ENCODE data around the gene APBB3. TPM values are rescaled to one million over a fixed set of nuclear protein-coding genes. Genes with fewer than 3 reads are reported as not detected.

Gene APBB3
- total and polyA plus RNA-seq, 9 of the 15 experiments (the other 6 are each of a cell fraction or from before 2014, with no cell fraction given): 0.17 to 24.3 (median 9.5) TPM

- WGBS (ENCODE audit: insufficient coverage, low coverage, missing lambda C conversion rate): 96% methylated on average over 2 of the region's 2 CpGs
- FAIRE-seq: no peak
Observed at GRCh38 chr5:140513124-140513523, 51.3 kb downstream of the APBB3 start.

More at GRCh38 chr5:140513124-140513523, 51.3 kb downstream of the APBB3 start:
- Histone ChIP-seq H3K9me1 (ENCODE audit: control insufficient read depth, insufficient read depth, low read length) (no peaks in the 10 kb centered on the region), H3K27me3 (ENCODE audit: control insufficient read depth in 2 of 2, insufficient read depth in 2 of 2, low read length in 2 of 2) (no peaks in the 10 kb centered on the region), H2AFZ (ENCODE audit: low read depth, low read length) (no peak overlapping the region), H3K4me3 (no peak overlapping the region), H3K9me3 (replicated peaks; ENCODE audit: control insufficient read depth, insufficient read depth, low read depth, low read length) (peaks cover 4% of the 10 kb centered on the region; the same call in 1 of the 2 replicates), H4K20me1 (replicated peaks; ENCODE audit: control insufficient read depth, insufficient read depth, low read length) (no peaks in the 10 kb centered on the region), H3K79me2 (ENCODE audit: control insufficient read depth, insufficient read depth, low read length) (no peaks in the 10 kb centered on the region), H3K36me3 (ENCODE audit: control insufficient read depth, insufficient read depth, low read length) (peaks cover 69% of the 10 kb centered on the region), H3K4me1 (replicated peaks in 1 of 2; ENCODE audit: control insufficient read depth in 2 of 2, insufficient read depth in 2 of 2, low read length in 2 of 2) (no peaks in the 10 kb centered on the region), H3K27ac (ENCODE audit: extremely low read depth, low read depth, low read length) (no peak overlapping the region), H3K4me2 (ENCODE audit: insufficient read depth, low read length) (no peak overlapping the region), H3K9ac (ENCODE audit: insufficient read depth in 1 of 2, low read depth in 2 of 2, low read length in 2 of 2) (no peak overlapping the region)
- ATAC-seq (no peak), DNase-seq (ENCODE audit: extremely low read depth in 1 of 4, low spot score in 3 of 4) (no peak)
- ChIA-PET POLR2A (no interaction called here), CTCF (ENCODE audit: low intra/inter-chr PET ratio) (no interaction called here)
- in situ Hi-C loops (cut with MboI) (no loop called here), intact Hi-C loops (cut with micrococcal nuclease) (no loop called here)
- BruUV-seq (replicated peaks): no TSS peak
- TF ChIP-seq RFX1 (IDR thresholded peaks at IDR 0.05): no peak
- no peak for TF ChIP-seq ZFP36 (IDR thresholded peaks at IDR 0.05; ENCODE audit: low read depth, low read length, partially characterized antibody)
- no peak for TF ChIP-seq ZNF589 (CRISPR knock-in tag; IDR thresholded peaks at IDR 0.05; ENCODE audit: low read depth)
- TF ChIP-seq NCOA4 (IDR thresholded peaks at IDR 0.05; ENCODE audit: partially characterized antibody): no peak
- no peak for TF ChIP-seq TBL1XR1 (IDR thresholded peaks at IDR 0.05; ENCODE audit: low read length in 2 of 2)
- TF ChIP-seq ZNF79 (CRISPR knock-in tag; IDR thresholded peaks at IDR 0.05; ENCODE audit: low read depth): no peak
- no peak for TF ChIP-seq MAFK (IDR thresholded peaks at IDR 0.05; ENCODE audit: low read length)
- TF ChIP-seq ZNF76 (CRISPR knock-in tag; IDR thresholded peaks at IDR 0.05; ENCODE audit: borderline replicate concordance): no peak
- TF ChIP-seq ARNT (IDR thresholded peaks at IDR 0.05): no peak
- TF ChIP-seq MTA3 (IDR thresholded peaks at IDR 0.05; ENCODE audit: borderline replicate concordance): no peak
- no peak for TF ChIP-seq ZBTB9 (CRISPR knock-in tag; IDR thresholded peaks at IDR 0.05)

Measured in K562 (cell line).